SK-N-MC (cell line): Measurements from ENCODE around the gene CLDN4.

Experiments used
- EZH2 ChIP-seq: fragments of 200-600 bp; sonication (generic); IDR thresholded peaks from one replicate; pipeline ENCODE4 v1.6.1; 2017; ENCODE audit warnings: antibody characterized with exemption
- FOXP2 ChIP-seq: optimal IDR thresholded peaks from 2 replicates; pipeline ENCODE3; 2011; ENCODE audit warnings: mild to moderate bottlenecking, moderate library complexity; ENCODE audit not compliant: insufficient read depth; ENCODE audit errors: extremely low read length, control extremely low read depth
- POLR2AphosphoS5 ChIP-seq: IDR thresholded peaks from 2 replicates; pipeline ENCODE4 v1.6.1; 2012; ENCODE audit warnings: mild to moderate bottlenecking, low read depth, low read length, borderline replicate concordance

DNA sequence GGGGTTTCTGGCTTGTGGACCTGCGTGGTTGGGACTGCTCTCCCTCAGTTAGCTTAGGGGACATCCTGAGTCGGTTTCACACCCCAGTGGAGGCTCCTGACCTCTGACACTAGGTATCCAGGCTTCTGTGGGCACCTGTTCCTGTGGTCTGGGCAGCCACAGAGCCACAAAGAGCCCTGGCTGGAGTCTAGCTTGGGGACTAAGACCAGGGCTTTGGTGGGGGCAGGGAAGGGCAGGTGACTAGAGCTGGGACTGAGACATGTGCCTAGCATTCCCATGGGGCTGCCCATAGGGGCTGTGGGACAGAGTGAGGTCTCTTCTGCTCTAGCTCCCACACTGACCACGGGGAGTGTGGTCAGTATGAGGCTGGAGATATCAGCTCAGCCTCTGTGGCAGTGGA, 26.1 kb downstream of the CLDN4 start:
- TF ChIP-seq POLR2AphosphoS5 (no peak), EZH2 (no peak), FOXP2 (no peak)
